Superior temporal gyrus (tissue), 1 donor: ENCODE measurements around the gene TSHZ3.

Experiments used
- DNase-seq: peaks from one replicate; pipeline ENCODE4 v3.0.0-alpha.2; 2016; ENCODE audit errors: extremely low spot score

Gene TSHZ3

GRCh38 chr19:31353833-31354232, 4.6 kb upstream of the TSHZ3 start:
- DNase-seq, result no peak

DNA sequence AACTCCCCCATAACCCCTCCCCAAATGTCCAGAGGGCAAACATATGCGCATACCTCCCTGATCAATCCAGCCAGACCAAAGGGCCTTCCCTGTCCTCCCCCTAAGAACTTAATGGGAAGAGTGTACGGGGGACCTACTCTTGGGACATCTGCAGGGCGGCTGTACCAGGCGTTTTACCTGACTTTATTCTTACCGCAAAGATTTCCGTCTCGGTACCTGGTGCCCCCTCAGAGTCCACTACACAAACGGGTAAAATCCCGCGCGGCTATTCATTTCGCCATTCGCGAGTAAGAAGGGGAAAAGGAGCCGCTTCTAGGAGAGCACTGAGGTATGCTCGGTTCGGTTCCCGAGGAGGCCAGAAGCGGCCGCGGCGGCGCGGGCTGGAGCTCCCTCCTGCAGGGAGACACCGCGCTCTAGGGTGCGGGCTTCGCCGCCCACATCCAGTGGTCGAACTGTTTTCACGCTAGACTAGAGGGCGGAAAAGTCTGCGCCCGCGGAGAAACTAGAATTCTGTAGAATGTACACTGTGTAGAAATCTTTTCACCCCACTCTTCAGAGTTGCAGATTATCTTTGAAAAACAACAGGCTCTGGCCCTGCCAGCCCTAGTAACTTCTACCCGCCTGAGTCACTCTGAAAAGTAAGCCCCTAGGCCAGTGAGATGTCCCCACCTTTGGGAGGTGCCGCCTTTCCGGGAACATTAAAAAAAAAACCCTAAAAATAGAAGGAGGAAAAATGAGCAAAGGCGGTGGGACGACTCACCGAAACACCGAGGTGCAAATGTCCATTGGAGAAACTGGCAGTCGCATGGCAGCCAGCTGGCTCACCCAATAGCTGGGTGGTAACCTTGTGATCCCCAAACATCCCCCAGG, 3.8 kb upstream of the TSHZ3 start:
- no peak for DNase-seq

DNA sequence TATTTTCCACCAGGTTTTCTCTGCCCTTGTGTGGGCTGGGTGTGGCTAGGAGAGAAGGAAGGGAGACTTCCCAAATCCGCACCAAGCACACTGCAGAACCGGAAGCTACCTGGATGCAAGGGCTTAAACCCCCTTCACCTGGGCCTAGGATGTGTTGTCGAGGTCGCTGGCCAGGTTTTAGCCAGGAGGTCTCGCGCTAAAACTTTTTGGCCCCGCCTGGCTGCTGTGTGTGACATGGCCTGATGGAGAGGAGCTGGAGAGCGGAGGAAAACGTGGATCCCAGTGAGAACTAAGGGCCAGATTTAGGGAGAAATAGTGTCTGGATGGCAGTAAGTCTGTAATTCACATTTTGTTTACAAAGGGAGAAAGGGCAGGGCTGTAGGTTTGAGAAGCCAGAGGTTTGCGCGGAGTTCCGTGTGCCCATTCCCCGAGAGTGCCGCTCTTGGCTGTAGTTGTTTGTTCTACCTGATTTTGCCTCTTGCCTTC, 3.1 kb upstream of the TSHZ3 start:
- DNase-seq, result no peak

DNA sequence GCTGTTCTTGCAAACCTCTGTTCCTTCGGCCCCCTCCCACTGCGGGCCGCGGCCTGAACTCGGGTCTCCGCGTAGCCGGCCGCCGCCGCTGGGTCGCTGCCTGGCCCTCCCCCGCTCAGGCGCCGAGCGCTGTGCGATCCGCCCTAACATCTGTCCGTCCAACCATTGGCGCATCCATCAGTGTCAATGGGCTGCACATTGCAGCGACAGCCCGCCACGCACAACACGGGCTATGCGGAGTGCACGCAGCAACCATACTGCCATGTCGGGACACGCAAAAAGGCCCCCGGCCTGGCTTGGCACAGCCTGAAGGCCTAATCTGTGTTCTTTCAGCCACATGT, 2.6 kb upstream of the TSHZ3 start:
- no peak for DNase-seq

DNA sequence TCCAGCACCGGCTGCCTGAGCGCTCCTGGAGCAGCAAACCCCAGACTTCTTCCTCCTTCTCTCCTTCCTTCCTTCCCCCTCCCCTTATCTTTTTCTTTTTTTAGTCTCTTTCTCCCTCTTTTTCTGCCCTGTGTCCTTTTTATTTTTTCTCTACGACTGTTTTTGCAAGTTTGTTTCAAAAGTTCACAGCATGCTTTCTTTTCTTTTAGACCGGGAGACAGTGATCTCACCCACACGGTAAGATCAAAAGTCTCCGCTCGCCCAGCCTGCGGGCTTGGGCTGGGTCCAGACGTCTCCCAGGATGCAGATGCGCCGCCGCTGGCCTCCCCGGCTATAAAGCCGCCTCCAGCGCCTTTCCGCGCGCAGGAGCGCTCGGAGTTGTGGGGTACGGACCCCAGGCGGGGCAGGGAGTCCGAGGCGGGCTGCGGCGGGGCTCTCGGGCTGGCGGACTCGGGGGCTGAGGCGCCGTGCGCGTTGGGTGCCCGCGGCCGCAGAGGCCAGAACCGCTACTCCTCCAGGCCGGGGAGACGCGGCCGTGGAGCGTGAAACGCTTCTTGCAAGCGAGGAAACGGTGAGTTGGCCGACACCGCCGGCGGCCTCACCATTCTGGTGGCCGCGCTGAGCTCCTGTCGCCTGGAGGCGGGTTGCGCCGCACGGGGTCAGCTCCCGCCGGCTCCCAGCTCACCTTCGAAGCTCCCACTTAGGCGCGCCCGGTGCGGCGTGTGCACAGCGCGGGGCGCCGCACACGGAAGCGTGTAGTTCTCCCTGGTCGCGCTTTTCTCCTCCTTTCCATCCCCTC, 2.0 kb upstream of the TSHZ3 start:
- peak; percentile 17 for DNase-seq

- DNase-seq, result peak; percentile 26
Measured at GRCh38 chr19:31350693-31351055, 1.4 kb upstream of the TSHZ3 start.

GRCh38 chr19:31350033-31350692, 927 bp upstream of the TSHZ3 start:
- no peak for DNase-seq

DNA sequence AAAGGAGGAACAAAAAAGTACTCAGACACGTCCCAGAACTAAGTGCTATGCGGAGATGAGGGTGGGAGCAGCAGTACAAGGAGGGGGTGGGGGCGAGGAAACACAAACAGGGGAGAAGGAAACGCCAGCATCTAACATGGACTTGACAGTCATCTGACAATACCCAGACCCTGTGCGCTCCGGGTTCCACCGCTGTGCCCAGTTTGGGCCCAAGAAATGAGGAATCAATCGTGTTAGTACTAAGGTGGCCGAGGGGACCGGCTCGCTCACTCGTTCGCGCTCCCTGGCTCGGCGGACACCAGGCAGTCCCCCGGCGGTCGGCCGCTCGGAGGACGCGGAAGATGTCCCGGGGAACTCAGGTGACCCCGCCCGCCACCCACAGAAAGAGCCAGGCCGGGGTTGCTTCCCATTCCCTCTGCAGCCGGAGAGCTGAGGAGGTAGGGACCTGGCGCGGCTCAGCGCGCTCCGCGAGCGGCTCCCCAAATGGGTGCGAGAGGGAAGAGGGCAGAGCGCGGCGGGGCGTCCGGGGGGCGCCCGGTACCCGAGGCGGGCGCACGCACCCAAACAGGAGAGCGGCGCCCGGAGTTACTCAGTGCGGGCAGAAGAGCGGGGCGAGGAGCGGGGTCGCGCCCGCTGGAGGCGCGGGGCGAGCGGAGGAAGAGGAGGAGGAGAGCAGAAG, 616 bp downstream of the TSHZ3 start:
- DNase-seq, result no peak

DNA sequence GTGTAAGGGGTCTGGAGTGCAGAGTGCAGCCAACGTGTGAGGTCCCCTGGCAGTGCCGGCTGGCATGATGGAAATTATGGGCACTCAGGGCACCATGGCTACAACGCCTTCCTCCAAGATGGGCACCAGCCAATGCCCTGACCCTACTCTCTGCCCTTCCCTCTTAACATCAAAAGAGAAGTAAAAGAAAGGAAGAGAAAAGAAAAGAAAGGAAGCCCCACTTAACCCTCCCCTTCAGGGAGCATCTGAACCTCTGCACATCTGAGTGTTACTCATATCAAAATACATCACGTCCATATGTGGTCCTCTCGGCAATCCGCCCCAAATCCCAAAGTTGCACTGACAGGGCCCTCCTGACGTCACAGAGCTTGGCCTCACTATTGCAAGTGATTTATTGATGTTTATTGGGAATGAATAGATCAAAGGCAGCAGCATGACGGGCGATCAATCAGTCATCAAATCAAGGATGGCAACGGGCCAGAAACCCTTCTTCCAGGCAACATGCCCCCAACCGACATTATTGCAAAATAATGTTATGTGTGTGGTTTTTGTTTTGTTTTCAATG, 1.3 kb downstream of the TSHZ3 start:
- no peak for DNase-seq

- DNase-seq, result peak; percentile 20
Measured at GRCh38 chr19:31347354-31347753, 1.9 kb downstream of the TSHZ3 start.

- no peak for DNase-seq
Measured at GRCh38 chr19:31346184-31347059, 2.8 kb downstream of the TSHZ3 start.

DNA sequence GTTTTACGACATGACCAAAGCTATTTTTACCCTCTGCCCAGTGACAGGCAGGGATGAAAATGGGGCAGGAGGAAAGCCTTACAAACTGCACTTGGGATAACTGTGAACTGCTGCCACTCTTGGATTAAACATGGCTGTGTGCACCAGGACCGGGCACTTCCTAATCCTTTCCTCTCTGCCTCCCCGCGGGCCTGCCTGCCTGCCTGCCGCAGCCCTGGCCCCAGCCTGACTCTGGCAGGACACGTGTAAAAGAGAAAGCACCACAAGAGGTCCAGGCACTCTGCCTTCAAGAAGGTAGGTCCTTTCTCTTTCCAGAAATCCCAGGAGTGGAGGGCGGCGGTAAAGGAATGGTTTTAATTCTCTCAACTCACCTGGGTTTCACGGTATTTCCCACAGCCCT, 4.8 kb downstream of the TSHZ3 start:
- no peak for DNase-seq

GRCh38 chr19:31342926-31343325, 6.3 kb downstream of the TSHZ3 start:
- DNase-seq, result no peak

DNA sequence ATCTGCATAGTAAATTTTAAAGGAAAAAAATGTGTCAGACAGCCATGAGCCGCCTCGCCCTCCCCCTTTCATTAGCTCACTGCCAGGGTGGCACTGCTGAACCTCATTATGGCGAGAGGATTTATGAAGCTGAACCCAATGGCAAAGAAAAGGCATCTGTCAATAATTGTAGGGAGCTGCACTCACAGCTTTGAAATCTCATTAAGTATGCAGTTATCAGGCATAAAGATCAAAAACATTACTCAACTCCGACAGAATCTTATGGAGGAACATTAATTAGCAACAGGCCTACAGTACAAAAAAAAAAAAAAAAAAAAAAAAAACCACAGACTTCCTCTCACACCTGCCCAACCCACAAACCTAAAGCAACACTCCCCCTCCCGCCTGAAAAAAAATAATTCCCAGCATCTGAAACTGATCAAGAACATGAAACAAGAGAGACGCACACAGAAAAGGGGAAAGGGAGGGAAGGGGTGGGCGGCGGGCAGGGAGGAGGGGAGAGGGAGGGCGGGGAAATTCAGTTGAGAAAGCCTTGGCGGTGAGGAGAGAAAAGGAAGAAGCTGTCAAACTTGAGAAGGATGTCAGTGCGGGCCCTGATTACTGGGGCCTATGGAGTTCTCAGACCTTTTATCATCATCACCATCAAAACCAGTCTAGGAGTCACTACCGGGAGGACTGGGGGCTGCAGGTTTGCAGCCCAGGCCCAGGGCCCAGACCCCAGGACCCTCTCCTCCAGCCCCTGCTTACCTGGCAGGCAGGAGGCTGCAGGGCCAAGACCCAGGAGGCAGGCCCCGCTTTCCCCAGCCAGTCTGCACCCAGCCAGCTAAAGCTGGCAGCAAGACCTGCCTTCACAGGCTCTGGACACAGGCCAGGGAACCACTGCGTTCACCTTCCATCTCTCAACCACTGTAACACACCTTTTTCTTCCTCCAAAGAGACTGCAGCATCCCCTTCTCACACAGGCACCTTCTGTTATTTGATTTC, 8.9 kb downstream of the TSHZ3 start:
- no peak for DNase-seq

GRCh38 chr19:31339411-31339810, 9.8 kb downstream of the TSHZ3 start:
- DNase-seq, result no peak

DNA sequence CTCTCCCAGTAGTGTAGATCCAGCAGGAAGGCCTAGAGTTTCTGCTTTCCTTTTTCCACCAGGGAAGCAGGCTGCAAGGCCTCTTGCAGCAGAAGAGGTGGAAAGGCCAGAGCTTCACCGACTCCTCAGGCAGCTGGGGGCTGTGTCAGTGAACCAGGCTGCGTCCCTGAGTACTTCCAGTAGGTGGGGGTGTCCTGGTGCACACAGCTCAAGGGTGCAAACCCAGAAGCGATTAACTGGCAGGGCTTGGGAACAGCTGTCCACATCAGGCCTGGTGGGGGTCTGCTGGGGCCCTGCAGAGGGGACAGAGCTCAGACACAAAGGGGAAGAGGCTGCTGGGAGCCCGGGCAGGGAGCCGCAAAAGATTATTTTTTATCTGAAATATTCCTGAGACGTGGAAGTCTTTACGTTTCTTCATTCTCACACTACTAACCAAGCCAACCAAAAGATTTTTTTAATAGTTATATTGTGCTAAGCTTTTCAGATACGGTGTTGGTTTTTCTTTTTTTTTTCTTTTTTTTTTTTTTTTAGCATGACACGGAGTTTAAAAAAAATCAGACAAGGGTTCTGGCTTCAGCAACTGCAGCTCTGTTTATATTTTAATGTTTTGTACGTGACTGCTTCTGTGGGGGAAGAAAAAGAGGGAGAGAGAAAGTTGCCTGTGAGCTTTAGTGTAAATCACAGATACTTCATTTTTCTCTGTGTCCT, 11.0 kb downstream of the TSHZ3 start:
- DNase-seq, result no peak

DNA sequence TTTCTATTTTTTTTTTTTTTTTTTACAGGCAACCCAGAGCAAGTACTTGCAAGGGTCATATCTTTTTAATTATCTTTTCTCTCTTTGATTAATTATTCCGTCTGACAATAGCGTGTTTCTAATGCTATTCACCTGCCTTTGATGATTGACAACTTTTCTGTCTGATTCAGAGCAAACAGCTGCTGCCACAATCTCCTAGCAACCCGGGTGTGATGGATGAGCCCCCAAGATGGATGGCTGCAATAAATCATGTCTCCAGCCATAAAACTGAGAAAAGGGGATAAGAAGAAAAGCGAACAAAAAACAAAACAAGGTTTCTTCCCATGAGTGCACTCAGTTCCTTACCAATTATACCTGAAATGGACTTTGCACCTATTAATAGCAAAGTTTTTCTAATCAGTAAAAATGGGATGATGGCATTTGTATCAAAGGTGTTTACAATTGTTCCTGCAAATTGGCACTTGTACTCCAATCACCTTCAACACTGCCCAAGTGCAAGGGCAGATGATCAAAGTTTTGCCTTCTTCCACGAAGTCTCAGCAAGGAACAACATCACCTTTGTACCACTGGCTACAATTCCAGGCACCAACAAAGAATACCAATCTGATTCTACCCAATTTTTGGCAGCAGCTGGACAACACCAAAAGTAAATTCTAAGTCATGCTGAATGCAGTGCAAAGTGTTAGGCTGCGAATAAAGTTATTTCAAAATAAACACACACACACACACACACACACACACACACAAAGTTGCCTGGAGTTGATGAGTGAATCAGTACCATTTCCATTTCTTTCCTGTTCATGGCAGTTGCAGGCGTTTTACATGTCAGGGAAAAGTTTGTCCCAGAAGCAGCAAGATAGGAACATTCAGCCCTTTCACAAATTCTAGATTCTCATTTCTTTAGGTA, 12.0 kb downstream of the TSHZ3 start:
- no peak for DNase-seq

- no peak for DNase-seq
Measured at GRCh38 chr19:31335716-31336115, 13.5 kb downstream of the TSHZ3 start.
